NCI-H748 (cell line): Measurements from ENCODE around the gene SLC25A25.
A peak's percentile ranks its signal among the peaks of the same experiment; 100 is the strongest.
"Not testable (repeated sequence)": the region's sequence is repeated elsewhere in the genome, so short reads cannot be mapped to it uniquely, and the experiment has no call there.

Experiments used
- DNase-seq: peaks from one replicate; lab custom pipeline; 2025; ENCODE audit not compliant: unreplicated experiment; lab: John Stamatoyannopoulos, UW

The SLC25A25 gene

GRCh38 chr9:128067645-128068385 is at the start of gene SLC25A25:
Gene SLC25A25, plus strand, starts transcription at chr9:128068232. Its CDS starts 88 bp downstream, at chr9:128068320.
- DNase-seq = peak; percentile 99

GRCh38 chr9:128020692-128021091 is 47.3 kb upstream of the SLC25A25 start:
- no peak for DNase-seq

DNA sequence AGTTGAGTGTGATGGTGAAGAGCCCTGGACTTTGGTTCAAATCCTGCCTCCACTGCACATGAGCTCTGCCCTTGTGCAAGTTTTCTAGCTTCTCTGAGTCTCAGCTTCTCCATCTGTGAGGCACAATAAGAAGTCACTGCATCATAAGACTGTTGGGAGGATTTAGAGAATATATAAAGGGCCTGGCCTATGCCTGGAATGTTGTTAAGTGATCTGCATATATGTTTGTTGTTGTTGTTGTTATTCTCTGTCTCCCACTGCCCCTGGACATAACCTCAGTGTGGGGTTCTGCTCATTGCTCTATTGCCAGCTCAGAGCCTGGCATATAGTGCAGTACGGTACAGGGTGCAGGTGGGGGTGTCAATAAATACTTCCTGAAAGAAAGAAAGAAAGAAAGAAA is 46.9 kb upstream of the SLC25A25 start:
- DNase-seq = no peak

GRCh38 chr9:128022886-128023285 is 45.1 kb upstream of the SLC25A25 start:
- DNase-seq = no peak

DNA sequence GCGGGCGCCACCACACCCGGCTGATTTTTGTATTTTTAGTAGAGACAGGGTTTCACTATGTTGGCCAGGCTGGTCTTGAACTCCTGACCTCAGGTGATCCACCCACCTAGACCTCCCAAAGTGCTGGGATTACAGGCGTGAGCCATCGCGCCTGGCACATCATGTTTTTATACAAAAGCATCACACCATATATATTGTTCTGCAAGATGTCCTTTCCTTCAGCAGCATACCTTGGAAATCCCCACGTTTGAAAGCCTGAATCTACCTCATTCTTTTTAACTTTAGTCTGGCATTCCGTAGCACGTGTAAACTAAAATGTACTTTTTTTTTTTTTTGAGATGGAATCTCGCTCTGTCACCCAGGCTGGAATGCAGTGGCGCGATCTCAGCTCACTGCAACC is 44.4 kb upstream of the SLC25A25 start:
- DNase-seq = not testable (repeated sequence)

DNA sequence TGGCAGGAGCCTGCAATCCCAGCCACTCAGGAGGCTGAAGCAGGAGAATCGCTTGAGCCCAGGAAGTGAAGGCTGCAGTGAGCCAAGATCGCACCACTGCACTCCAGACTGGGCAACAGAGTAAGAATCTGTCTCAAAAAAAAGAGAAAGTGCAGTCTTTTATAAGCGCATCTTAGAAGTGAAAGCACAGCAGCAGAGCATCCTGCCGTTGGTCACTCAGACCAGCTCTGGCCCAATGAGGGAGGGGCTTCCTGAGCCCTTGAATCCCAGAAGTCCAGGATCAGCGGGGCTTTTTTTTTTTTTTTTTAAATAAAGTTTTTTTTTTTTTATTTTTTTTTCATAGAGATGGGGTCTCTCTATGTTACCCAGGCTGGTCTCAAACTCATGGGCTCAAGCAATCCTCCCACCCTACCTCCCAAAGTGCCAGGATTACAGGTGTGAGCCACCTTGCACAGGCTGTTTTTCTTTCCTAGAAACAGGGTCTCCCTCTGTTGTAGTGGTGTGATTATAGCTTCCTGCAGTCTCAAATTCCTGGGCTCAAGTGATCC is 43.2 kb upstream of the SLC25A25 start:
- no peak for DNase-seq

DNA sequence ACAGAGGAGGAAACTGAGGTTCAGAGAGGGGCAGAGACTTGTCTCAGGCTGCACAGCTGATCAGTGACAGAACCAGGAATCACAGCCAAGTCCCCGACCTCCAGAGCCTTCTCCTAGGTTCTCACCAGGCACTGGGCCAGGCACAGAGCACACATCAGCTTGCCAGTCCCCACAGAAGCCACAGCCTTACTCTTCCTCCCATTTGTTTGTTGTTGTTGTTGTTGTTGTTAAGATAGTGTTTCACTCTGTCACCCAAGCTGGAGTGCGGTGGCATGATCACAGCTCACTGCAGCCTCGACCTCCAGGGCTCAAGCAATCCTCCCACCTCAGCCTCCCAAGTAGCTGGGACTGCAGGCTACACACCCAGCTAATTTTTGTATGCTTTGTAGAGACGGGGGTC is 42.3 kb upstream of the SLC25A25 start:
- no peak for DNase-seq

GRCh38 chr9:128026255-128026772 is 41.7 kb upstream of the SLC25A25 start:
- DNase-seq = no peak

DNA sequence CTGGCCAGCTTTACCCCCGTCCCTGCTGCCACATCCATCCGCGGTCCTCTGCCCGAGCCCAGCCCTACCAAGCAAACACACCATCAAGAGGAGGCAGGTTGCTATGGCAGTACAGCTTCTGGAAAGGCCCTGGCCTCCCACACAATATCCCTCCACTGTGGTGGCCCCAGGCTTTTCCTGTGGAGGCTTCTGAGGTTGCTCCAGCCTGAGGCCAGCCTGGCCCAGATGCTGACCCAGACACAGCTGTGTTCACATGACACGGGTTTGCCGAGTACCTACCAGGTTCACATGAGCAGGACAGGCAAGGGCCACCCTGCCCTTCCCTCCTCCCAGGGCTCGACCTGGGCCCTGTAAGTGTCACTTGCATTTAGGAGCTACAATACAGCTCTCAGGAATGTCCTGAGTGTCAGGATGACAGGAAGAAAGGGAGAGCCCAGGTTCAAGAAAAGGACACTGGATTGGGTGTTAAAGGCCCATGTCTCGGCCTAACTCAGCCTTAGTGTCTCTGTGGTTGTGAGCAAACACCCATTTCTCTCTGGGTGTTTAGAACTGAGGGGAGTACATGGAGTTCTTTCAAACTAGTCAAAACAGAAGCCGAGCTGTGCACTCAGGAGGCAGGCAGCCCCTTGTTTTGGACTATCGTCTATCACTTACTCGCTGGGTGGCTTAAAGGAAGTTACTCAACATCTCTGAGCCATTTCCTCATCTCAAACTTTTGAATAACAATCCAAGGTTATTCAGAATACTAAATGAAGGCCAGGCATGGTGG is 41.1 kb upstream of the SLC25A25 start:
- DNase-seq = no peak

- DNase-seq = no peak
These were observed 40.3 kb upstream of the SLC25A25 start for GRCh38 chr9:128027705-128028104.

GRCh38 chr9:128033609-128034008 is 34.4 kb upstream of the SLC25A25 start:
- DNase-seq = no peak

DNA sequence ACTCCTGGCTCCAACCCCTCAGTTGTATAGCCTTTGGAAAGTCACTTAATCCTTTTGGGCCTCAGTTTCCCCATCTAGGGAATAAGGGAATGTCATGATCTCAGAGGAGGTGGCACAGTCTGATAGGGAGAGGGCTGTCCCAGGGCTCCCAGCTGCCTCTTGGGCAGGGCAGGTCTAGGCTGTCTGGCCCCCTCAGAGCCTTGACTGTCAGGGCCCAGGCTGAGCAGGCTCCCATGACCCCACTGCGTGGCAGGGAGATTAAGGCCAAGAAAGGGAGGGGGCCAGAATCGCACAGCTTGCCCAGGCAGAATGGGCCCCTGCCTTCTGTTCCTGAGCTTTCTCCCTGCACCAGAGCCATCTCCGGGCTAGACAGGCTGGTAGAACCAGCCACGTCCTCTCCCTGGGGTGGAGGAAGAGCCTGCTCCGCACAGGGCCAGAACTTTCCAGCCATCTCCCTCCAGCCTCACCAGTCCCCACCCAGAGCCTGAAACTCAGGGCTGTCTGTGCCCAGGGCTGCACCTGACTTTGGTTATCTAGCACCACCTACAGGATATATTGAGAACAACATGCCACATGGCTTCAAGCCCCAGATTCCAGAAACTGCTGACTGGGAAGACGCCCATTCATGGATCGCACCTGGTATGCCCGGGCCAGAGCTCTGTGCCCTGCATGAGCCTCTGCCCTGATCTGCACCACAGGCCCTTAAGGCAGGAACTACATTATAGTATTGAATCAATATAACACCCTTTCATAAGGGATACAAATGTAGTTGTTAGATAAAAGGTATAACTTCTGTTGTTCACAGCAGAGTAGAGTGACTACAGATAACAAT is 33.0 kb upstream of the SLC25A25 start:
- peak; percentile 88 for DNase-seq

DNA sequence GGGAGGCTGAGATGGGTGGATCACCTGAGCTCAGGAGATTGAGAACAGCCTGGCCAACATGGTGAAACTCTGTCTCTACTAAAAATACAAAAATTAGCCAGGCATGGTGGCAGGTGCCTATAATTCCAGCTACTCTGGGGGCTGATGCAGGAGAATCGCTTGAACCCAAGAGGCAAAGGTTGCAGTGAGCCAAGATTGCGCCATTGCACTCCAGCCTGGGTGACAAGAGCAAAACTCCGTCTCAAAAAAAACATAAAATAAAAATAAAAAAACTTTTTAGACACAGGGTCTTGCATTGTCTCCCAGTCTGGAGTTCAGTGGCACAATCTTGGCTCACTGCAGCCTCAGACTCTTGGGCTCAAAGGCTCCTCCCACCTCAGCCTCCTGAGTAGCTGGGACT is 31.5 kb upstream of the SLC25A25 start:
- DNase-seq = not testable (repeated sequence)

GRCh38 chr9:128040783-128041182 is 27.2 kb upstream of the SLC25A25 start:
- not testable (repeated sequence) for DNase-seq

GRCh38 chr9:128042043-128042442 is 26.0 kb upstream of the SLC25A25 start:
- DNase-seq = no peak

DNA sequence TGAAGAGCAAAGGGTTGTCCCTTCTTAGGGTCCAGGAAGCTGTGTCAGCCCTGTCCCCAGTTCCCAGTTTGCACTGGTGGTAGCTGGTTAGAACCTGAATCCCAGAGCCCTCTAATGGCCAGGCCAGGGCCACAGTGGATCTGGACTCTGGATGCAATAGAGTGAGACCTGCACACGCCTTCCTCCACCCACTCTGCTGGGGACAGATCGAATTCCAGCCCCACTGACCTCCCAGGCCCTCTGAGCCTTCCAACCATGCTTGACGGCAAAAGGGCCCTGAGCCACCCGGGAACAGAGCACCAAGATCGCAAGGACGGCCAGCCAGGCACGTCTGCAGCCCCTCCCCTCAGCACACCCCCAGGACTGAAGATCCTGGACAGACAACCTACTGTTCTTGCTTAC is 24.6 kb upstream of the SLC25A25 start:
- no peak for DNase-seq

DNA sequence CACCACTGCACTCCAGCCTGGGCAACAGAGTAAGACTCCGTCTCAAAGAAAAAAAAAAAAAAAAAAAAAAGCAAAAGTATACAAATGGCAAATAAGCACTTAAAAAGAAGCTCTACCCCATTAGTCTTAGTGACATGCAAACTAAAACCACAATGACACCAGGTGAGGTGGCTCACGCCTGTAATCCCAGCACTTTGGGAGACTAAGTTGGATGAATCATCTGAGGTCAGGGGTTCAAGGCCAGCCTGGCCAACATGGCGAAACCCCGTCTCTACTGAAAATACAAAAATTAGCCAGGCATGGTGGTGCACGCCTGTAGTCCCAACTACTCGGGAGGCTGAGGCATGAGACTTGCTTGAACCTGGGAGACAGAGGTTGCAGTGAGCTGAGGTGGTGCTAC is 22.6 kb upstream of the SLC25A25 start:
- DNase-seq = not testable (repeated sequence)

- DNase-seq = no peak
These were observed 22.2 kb upstream of the SLC25A25 start for GRCh38 chr9:128045831-128046230.

GRCh38 chr9:128047231-128047630 is 20.8 kb upstream of the SLC25A25 start:
- no peak for DNase-seq

- no peak for DNase-seq
These were observed 19.4 kb upstream of the SLC25A25 start for GRCh38 chr9:128048663-128049062.

DNA sequence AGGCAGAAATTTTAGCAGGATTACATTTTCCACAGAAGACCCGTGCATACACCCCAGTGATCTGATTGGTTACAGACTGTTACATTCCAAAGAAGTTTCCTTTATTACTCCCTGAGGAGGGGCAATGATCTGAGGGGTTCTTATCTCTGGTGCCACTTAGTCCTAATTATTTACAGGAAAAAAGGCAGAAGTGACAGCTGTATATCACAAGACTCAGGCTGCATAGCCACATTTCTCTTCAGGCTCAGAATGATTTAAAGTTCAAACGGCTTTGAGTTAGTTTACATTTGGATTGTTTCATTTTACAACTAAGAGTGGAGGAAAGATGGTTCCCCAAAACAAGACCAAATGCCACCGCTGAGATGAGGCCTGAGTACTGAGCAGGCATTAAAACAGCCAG is 18.2 kb upstream of the SLC25A25 start:
- no peak for DNase-seq
